DOHH2 (cell line): Measurements from ENCODE around the gene TDRD10.

ENCODE experiments used
- EZH2phosphoT487 ChIP-seq: fragments of 200-600 bp; sonication (generic); IDR thresholded peaks from 2 replicates; pipeline ENCODE4 v1.6.1; 2017; ENCODE audit warnings: borderline replicate concordance, mild to moderate bottlenecking, antibody characterized with exemption, low read length, moderate library complexity, mixed read lengths
- TF ChIP-seq, protein P1 (sequence below): fragments of 200-600 bp; sonication (generic); IDR thresholded peaks from one replicate; pipeline ENCODE4 v1.5.1; 2014; ENCODE audit warnings: antibody characterized with exemption, mild to moderate bottlenecking, low read depth, low read length; ENCODE audit not compliant: poor library complexity, severe bottlenecking

GRCh38 chr1:154469844-154470560, 32.0 kb upstream of the TDRD10 start:
- TF ChIP-seq, protein P1, sequence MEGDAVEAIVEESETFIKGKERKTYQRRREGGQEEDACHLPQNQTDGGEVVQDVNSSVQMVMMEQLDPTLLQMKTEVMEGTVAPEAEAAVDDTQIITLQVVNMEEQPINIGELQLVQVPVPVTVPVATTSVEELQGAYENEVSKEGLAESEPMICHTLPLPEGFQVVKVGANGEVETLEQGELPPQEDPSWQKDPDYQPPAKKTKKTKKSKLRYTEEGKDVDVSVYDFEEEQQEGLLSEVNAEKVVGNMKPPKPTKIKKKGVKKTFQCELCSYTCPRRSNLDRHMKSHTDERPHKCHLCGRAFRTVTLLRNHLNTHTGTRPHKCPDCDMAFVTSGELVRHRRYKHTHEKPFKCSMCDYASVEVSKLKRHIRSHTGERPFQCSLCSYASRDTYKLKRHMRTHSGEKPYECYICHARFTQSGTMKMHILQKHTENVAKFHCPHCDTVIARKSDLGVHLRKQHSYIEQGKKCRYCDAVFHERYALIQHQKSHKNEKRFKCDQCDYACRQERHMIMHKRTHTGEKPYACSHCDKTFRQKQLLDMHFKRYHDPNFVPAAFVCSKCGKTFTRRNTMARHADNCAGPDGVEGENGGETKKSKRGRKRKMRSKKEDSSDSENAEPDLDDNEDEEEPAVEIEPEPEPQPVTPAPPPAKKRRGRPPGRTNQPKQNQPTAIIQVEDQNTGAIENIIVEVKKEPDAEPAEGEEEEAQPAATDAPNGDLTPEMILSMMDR: no peak
- no peak for TF ChIP-seq EZH2phosphoT487
